Immature natural killer cell (primary cell): Measurements from ENCODE around the gene MOB1B. TPM values are rescaled to one million over a fixed set of nuclear protein-coding genes. Genes with fewer than 3 reads are reported as not detected.

ENCODE experiments used
- DNase-seq, 3 donors: peaks; one replicate each; pipeline ENCODE4 v3.0.0; 2022; ENCODE audit warnings: mixed read lengths in 1 of 3
- H3K27ac Mint-ChIP-seq, 6 donors: one replicate each; pipeline ENCODE4 v1.8.0; 2020; ENCODE audit warnings: mixed read lengths in 6 of 6, mild to moderate bottlenecking in 5 of 6, inconsistent platforms in 4 of 6, moderate library complexity in 3 of 6
- H3K27me3 Mint-ChIP-seq, 3 donors: one replicate each; pipeline ENCODE4 v1.8.0; 2020 to 2021; ENCODE audit warnings: low read depth in 3 of 3, mild to moderate bottlenecking in 3 of 3, mixed read lengths in 3 of 3, moderate library complexity in 3 of 3, inconsistent platforms in 1 of 3
- H3K36me3 Mint-ChIP-seq, 3 donors: one replicate each; pipeline ENCODE4 v1.8.0; 2020; ENCODE audit warnings: mixed read lengths in 3 of 3, inconsistent platforms in 2 of 3, mild to moderate bottlenecking in 2 of 3
- H3K4me1 Mint-ChIP-seq, 2 donors: one replicate each; pipeline ENCODE4 v1.8.0; 2020; ENCODE audit warnings: inconsistent platforms in 2 of 2, mild to moderate bottlenecking in 2 of 2, mixed read lengths in 2 of 2, moderate library complexity in 1 of 2
- H3K4me3 Mint-ChIP-seq, 5 donors: one replicate each; pipeline ENCODE4 v1.8.0; 2020; ENCODE audit warnings: mild to moderate bottlenecking in 5 of 5, mixed read lengths in 5 of 5, inconsistent platforms in 3 of 5, moderate library complexity in 3 of 5
- H3K9me3 Mint-ChIP-seq, 6 donors: one replicate each; pipeline ENCODE4 v1.8.0; 2020; ENCODE audit warnings: mild to moderate bottlenecking in 6 of 6, mixed read lengths in 6 of 6, inconsistent platforms in 4 of 6, moderate library complexity in 3 of 6
- polyA plus RNA-seq, 3 donors: library from polyadenylated mRNA; unstranded; fragments of 300-500 nt; fragmentation: Illumina TruSeq; gene quantifications; one replicate each; pipeline ENCODE4 v1.2.3, GENCODE V29; 2021

Gene MOB1B
- polyA plus RNA-seq: 1 to 10 TPM in 2 of 3 donors, not detected in 1; 1.6 to 1.9 TPM

DNA sequence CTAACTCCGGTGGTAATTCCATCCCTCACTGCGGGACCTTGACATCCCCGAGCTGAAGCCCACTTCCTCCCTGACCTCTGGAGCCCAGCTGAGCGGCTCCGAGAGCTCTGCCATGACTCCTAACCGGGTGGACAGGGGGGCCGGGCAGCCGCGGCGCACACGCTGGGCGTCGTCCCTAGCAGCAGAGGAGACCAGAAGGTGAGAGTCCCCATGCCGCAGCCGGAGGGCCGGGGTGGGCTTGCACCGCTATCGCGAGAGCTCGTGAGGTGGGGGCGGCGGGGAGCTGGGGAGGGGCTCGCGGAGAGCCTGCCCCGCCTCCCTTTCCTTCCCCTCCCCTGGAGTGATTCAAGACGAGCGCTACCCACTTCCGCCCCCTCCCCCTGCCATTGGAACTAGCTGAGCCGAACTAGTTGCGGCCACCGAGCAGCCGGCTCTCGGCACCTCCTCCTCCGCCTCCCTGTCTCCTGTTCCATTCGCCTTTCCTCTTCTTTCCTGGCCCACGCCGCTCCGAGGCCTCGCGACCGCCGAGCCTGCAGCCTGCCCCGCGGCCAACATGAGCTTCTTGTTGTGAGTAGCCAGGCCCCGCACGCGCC lies at the start of gene MOB1B:
Gene MOB1B (plus strand): TSS at position 386 of the 593 bp plus-strand sequence. CDS start 168 bp downstream, at position 554.
- peak within 1 kb of the TSS; percentile 77 to 93 (median 85) for H3K27ac Mint-ChIP-seq
- H3K4me3 Mint-ChIP-seq: peak within 1 kb of the TSS; percentile 96 to 99 (median 97)
- peak; percentile 80 to 83 (median 81) for DNase-seq
- H3K4me1 Mint-ChIP-seq: peaks cover 23 to 41% of the 10 kb centered on the region in 2 donors
- H3K27me3 Mint-ChIP-seq: peaks cover 0 to 2% (median 0%) of the 10 kb centered on the region in 3 donors
- no peaks in the 10 kb centered on the region for H3K9me3 Mint-ChIP-seq
- H3K36me3 Mint-ChIP-seq: peaks cover 0 to 14% (median 8%) of the 10 kb centered on the region in 3 donors

DNA sequence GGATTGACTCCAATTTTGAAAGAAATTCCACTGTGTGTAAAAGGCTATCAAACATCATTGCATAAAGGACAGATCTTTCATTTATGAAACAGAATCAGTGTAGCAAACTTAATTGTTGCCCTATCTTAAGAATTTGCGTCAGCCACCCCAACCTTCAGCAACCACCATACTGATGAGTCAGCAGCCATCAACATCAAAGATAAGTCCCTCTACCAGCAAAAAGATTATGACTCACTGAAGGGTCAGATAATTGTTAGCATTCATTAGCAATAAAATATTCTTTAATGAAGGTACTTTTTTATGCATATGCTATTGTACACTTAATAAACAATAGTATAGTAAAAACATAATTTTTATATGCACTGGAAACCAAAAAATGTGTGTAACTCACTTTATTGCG lies 46.7 kb upstream of the MOB1B start:
- Mint-ChIP-seq H3K27ac (no peak overlapping the region), H3K4me3 (no peak overlapping the region), H3K27me3 (peaks cover 0 to 2% (median 2%) of the 10 kb centered on the region in 3 donors), H3K36me3 (peaks cover 0 to 3% (median 0%) of the 10 kb centered on the region in 3 donors), H3K9me3 (no peaks in the 10 kb centered on the region), H3K4me1 (no peaks in the 10 kb centered on the region)
- DNase-seq: no peak

DNA sequence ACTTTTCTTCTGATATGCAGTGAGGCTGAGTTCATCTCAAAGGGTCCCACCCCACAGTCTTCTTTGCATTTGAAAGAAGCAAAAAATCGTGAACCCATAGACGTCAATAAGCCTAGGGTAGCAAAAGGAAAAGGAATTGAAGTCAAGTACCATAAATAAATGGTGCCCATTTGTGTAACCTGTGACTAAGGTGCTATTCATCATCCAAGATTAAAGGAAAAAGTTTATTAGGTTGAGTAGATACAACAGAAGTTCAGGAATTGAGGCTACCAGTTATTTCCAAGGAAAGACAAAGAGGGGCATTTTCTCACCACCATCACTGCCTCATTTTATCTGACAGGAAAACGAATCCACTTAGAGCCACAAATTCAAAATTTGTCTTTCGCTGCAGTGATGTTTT lies 43.7 kb upstream of the MOB1B start:
- Mint-ChIP-seq H3K9me3 (no peaks in the 10 kb centered on the region), H3K4me1 (no peaks in the 10 kb centered on the region), H3K36me3 (no peaks in the 10 kb centered on the region), H3K4me3 (no peak overlapping the region), H3K27ac (no peak overlapping the region), H3K27me3 (peaks cover 0 to 2% (median 2%) of the 10 kb centered on the region in 3 donors)
- no peak for DNase-seq

DNA sequence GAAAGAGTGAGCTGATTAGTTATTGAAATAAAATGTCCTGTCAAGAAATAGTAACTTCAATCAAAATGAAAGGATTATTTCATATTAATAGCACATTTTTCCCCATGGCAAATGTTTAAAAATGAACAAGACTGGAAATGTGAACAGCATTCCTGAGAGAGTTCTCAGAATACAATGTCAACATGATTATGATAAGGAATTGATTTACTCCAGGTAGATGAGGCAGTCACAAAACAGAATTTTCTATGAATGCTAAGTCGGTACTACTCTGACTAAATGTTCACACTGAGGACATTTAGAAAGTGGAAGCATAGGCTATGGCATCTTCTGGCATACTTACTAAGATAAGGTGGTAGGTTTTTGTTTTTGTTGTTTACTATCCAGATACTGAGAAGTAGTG lies 43.1 kb upstream of the MOB1B start:
- Mint-ChIP-seq H3K4me1 (no peaks in the 10 kb centered on the region), H3K27ac (no peak overlapping the region), H3K27me3 (peaks cover 0 to 2% (median 0%) of the 10 kb centered on the region in 3 donors), H3K36me3 (no peaks in the 10 kb centered on the region), H3K4me3 (no peak overlapping the region), H3K9me3 (no peaks in the 10 kb centered on the region)
- DNase-seq: no peak

DNA sequence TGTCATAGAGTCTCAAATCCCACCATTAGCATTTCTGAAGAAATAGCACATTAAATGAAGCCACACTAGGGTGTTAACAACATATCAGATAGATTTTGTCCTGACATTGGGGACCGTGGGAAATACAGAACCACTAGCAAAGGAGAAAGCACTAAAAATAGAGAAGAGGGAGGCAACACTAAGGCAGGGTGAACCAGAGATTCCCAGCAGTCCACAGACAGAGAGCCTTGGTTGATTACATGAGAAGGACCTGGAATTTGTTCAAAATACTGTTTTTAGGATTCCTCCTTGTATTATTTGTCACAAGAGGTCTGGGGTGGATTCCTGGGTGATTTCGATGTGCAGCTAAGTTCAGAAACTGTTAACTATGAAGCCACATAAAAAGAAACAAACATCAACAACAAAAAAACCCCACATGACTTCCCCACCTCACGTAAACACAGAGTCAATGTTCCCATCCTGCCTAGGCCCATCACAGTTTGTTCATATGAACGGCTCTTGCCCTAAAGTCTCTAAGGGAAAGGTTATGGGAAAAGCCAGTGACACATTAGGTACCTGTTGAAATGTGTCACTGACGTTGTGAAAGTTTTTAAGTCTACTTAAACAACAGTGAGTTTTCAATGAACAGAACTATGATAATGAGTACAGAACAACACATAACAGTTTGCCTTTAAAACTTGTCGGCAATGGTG lies 38.9 kb upstream of the MOB1B start:
- H3K4me3 Mint-ChIP-seq: no peak overlapping the region
- no peaks in the 10 kb centered on the region for H3K4me1 Mint-ChIP-seq
- DNase-seq: no peak
- H3K36me3 Mint-ChIP-seq: no peaks in the 10 kb centered on the region
- H3K9me3 Mint-ChIP-seq: no peaks in the 10 kb centered on the region
- no peak overlapping the region for H3K27ac Mint-ChIP-seq
- H3K27me3 Mint-ChIP-seq: peaks cover 0 to 2% (median 0%) of the 10 kb centered on the region in 3 donors

DNA sequence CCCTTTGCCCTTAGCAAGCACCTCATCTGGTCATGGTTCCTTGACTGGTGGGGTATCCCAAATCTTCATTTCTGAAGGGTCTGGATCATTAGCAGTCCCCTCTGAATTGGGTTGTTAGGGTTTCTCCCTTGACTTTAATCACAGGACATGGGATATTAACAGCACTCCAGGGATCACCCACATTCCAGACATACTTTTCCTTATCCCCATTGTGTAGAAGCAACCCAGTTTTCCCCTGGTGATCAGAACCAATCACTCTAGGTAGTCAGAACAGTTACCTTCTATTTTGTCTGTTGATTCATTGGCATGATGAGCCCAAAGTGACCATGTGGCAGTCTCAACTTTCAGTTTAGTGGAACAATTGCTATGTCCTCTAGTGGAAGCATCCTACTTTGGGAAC lies 33.4 kb upstream of the MOB1B start:
- Mint-ChIP-seq H3K4me1 (no peaks in the 10 kb centered on the region), H3K9me3 (no peaks in the 10 kb centered on the region), H3K4me3 (no peak overlapping the region), H3K27ac (no peak overlapping the region), H3K36me3 (no peaks in the 10 kb centered on the region), H3K27me3 (no peaks in the 10 kb centered on the region)
- no peak for DNase-seq

DNA sequence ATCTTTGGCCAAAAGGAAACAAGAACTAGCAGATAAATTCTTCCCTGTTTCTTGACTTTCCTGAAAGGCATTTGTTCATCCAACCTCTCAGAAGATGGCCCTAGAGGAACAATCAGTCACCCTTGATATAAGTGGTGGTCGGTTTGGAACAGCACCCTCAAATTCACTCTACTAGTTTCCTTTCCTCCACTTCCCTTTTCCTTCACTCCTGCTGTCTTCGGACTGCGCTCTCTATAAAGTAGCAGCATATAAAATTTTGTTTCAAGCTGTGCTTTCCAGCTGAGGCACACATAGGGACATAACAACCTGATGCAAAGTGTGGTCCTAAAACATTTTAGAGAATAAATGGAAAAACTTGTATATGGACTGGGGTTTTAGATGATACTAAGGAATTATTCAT lies 29.0 kb upstream of the MOB1B start:
- Mint-ChIP-seq H3K4me3 (no peak overlapping the region), H3K27ac (no peak overlapping the region), H3K4me1 (no peaks in the 10 kb centered on the region), H3K27me3 (no peaks in the 10 kb centered on the region), H3K9me3 (no peaks in the 10 kb centered on the region), H3K36me3 (no peaks in the 10 kb centered on the region)
- DNase-seq: no peak

DNA sequence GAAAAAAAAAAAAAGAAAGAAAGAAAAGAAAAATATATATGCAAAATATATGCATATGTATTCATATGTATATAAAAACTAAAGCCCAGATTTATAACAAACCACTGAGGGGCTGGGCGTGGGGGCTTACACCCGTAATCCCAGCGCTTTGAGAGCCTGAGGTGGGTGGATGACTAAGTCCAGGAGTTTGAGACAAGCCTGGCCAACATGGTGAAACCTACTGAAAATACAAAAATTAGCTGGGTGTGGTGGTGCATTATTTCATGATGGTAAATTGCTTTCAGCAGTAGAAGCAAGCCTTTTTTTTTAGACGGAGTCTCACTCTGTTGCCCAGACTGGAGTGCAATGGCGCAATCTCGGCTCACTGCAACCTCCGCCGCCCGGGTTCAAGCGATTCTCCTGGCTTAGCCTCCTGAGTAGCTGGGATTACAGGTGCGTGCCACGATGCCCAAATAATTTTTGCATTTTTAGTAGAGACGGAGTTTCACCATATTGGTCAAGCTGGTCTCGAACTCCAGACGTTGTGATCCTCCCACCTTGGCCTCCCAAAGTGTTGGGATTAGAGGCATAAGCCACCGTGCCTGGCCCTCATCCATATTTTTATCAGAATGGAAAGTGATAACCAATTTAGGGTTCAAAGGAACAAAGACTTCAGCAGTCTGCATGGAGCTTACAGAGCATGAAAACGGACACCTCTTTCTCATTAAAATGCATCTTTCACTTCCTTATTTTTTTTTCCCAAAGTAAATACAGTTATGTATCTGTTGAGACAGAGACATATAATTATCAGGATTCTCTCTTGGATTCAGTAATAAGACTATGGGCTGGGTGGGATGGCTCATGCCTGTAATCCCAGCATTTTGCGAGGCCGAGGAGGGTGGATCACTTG lies 27.7 kb upstream of the MOB1B start:
- DNase-seq: no peak
- Mint-ChIP-seq H3K36me3 (no peaks in the 10 kb centered on the region), H3K4me1 (no peaks in the 10 kb centered on the region), H3K9me3 (no peaks in the 10 kb centered on the region), H3K4me3 (no peak overlapping the region), H3K27ac (no peak overlapping the region), H3K27me3 (no peaks in the 10 kb centered on the region)

DNA sequence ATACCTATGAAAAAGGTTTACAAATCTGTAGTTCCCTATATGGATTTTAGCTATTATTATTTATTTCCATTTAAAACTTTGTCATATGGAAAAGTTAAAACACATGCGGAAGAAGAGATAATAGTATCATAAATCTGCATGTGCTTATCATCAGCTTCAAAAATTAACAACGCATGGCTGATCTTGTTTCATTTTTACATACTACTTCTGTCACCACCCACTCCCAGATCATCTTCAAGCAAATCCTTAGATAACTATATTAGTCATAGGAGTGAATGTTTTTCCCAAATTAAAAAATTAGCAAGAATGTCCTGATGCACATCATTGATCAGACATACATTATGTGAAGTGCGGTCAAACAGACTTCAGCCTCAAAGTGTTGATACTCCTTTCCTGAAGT lies 24.6 kb upstream of the MOB1B start:
- Mint-ChIP-seq H3K9me3 (no peaks in the 10 kb centered on the region), H3K36me3 (no peaks in the 10 kb centered on the region), H3K27ac (no peak overlapping the region), H3K4me1 (no peaks in the 10 kb centered on the region), H3K4me3 (no peak overlapping the region), H3K27me3 (no peaks in the 10 kb centered on the region)
- no peak for DNase-seq

DNA sequence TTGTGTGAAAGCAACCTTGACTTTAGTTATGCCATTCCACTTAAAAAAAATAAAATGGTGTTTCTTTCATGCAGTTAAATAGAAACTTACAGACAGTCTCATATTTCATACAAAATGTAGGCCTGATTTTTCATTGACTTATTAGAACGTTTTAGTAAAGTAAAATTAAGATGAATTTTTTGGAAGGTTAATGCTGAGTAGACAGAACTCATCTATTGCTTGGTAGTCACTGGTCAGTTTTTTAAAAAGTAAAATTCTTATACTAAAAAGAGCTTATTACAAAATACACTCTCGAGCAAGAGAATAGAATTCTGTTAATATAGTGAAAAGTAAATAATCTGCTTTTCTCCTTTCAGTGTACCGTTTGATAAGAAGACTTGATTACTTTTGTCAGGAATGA lies 21.4 kb upstream of the MOB1B start:
- Mint-ChIP-seq H3K4me1 (no peaks in the 10 kb centered on the region), H3K4me3 (no peak overlapping the region), H3K9me3 (no peaks in the 10 kb centered on the region), H3K27me3 (peaks cover 0 to 3% (median 2%) of the 10 kb centered on the region in 3 donors), H3K27ac (no peak overlapping the region), H3K36me3 (no peaks in the 10 kb centered on the region)
- no peak for DNase-seq

DNA sequence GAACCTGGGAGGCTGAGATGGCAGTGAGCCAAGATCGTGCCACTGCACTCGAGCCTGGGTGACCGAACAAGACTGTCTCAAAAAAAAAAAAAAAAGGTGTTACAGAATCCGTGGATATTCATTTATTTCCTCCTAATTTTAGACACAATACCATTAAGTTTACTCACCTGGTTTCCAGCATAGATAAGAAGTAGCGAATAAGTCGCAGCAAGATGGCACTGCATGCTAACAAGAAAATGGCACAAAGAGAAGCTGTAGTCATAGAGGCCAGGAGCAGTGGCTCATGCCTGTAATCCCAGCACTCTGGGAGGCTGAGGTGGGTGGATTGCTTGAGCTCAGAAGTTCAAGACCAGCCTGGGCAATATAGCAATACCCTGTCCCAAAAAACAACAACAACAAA lies 17.0 kb upstream of the MOB1B start:
- Mint-ChIP-seq H3K36me3 (no peaks in the 10 kb centered on the region), H3K27ac (no peak overlapping the region), H3K4me3 (no peak overlapping the region), H3K4me1 (no peaks in the 10 kb centered on the region), H3K9me3 (no peaks in the 10 kb centered on the region), H3K27me3 (peaks cover 0 to 12% (median 2%) of the 10 kb centered on the region in 3 donors)
- DNase-seq: no peak

DNA sequence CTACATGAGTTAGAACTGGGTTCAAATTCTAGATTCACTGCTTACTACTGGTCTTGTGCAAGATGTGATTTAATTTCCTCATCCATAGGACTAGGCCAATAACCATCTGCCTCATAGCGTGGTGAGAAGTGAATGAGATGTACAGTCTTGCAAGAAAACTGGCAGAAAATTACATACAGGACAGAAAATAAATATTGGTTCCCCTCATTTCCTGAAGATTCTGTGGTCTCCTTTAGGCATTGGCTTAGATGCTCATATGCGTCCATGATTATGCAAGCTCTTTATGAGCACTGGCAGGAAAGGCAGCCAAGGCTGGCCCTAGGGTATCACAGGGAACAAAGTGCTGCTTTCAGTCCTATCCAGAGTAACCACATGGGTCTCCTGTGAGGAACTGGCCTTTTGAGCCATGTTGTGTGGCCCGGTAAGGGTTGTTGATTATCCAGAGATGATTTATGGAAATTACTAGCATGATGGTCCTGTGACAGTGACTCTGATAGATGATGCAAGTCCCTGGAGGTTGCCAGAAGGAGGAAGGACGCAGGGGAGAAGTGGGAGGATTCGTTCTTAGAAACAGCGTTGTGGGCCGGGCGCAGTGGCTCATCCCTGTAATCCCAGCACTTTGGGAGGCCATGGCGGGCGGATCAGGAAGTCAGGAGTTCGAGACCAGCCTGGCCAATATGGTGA lies 9.9 kb upstream of the MOB1B start:
- H3K27ac Mint-ChIP-seq: no peak overlapping the region
- no peaks in the 10 kb centered on the region for H3K4me1 Mint-ChIP-seq
- no peaks in the 10 kb centered on the region for H3K27me3 Mint-ChIP-seq
- H3K9me3 Mint-ChIP-seq: no peaks in the 10 kb centered on the region
- no peak overlapping the region for H3K4me3 Mint-ChIP-seq
- no peaks in the 10 kb centered on the region for H3K36me3 Mint-ChIP-seq
- no peak for DNase-seq

DNA sequence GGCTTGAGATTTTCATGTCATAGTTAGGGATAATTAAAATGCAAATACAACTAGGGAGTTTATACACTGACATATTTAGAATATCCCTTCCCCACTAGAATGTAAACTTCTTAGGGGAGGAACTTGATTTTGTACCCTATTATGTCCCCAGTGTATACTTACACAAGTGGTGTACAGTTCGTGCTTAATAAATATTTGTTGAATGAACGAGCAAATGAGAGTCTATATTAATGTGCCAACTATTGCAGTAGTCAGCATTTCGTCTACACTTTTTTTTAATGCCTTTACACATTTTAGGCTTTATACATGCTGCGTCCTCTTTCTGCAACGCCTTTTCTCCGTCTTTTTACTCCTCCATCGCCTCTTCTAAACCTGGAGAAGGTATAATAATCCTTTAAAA lies 8.4 kb upstream of the MOB1B start:
- H3K4me3 Mint-ChIP-seq: no peak overlapping the region
- no peaks in the 10 kb centered on the region for H3K9me3 Mint-ChIP-seq
- no peaks in the 10 kb centered on the region for H3K4me1 Mint-ChIP-seq
- H3K27ac Mint-ChIP-seq: no peak overlapping the region
- DNase-seq: no peak
- H3K36me3 Mint-ChIP-seq: no peaks in the 10 kb centered on the region
- no peaks in the 10 kb centered on the region for H3K27me3 Mint-ChIP-seq

DNA sequence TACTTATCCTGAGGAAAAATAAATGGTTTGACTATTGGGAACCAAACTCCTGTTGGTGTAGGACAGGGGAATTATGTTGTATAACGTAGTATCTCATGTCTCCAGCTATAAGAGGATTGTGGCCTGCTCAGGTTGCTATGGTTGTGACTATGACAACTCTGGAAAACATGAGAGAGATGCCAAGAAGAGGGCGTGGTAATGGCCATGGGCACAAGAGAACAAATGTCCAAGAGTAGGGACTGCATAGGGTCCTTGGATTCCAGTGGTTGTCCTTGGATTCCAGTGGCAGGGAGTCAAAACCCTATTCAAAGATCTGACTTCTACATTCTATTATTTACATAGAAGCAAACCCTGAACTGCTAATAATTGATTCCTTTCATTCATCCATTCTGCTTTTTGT lies 6.8 kb upstream of the MOB1B start:
- Mint-ChIP-seq H3K9me3 (no peaks in the 10 kb centered on the region), H3K27ac (no peak overlapping the region), H3K36me3 (no peaks in the 10 kb centered on the region), H3K4me3 (no peak overlapping the region), H3K27me3 (no peaks in the 10 kb centered on the region), H3K4me1 (no peaks in the 10 kb centered on the region)
- DNase-seq: no peak
